Measurements from ENCODE around the gene RIC8B.

Gene RIC8B

GRCh38 chr12:106868982-106869700, 94.7 kb downstream of the RIC8B start:
- no peak for DNase-seq (ENCODE audit: low spot score)

GRCh38 chr12:106870116-106870515, 95.6 kb downstream of the RIC8B start:
- no peak for DNase-seq (ENCODE audit: low spot score)

DNA sequence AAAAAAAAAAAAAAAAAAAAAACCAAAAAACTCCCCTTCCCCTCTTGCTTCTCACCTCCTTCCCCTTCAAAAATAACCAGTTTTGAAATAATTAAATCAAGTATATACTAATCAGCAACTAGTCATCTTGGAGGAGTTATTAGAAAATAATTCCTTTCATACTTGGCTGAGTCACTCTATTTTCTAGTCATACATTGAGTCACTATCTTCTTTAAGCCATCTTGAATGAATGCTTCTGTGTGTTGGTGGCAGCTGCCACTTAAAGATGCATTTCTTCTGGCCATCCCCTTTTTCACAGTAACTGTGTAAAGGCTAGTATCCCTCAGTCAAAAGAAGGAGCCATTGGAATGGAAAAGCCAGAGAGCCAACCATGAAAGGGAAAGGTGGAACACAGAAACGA, 97.0 kb downstream of the RIC8B start:
- no peak for DNase-seq (ENCODE audit: low spot score)

DNA sequence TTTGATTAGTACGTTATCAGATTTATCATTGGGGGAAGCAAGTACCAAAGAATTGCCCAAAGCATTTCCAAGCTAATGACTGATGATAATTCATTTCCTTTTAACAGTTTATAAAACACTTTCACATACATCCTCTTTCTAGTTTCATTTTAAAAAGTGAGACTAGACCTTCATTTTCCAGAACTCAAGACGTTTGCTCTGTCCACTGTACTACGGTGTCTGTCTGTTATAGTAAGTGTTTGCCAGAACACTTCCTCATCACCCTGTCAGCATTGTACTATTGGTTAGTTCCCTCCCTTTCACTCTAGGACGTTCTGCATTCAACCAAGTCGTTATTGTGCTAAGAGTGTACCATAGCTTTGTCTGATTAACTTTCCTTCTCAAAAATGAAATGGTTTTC, 99.5 kb downstream of the RIC8B start:
- no peak for DNase-seq (ENCODE audit: low spot score)

GRCh38 chr12:106878804-106879203, 104.3 kb downstream of the RIC8B start:
- no peak for DNase-seq (ENCODE audit: low spot score)

DNA sequence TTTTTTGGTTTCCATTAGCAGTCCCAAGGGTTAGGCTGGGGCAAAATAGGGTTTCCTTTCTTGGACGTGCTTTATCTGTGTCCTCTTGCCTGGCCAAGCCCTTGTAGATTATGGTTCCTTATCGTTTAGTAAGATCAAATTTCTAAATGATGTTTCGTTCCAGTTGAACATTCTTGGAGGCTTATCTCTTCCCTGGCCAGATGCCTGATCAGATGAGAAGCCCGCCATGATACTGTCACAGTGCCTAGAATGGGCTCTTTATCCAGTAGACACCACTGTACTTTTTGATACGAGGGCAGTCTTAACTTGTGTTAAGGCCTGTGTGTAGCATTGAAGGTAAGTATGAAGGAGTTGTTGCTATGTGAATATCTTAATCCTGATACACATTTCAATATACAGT, 105.1 kb downstream of the RIC8B start:
- no peak for DNase-seq (ENCODE audit: low spot score)

- no peak for DNase-seq (ENCODE audit: low spot score)
These were observed 108.9 kb downstream of the RIC8B start for GRCh38 chr12:106883426-106883825.

DNA sequence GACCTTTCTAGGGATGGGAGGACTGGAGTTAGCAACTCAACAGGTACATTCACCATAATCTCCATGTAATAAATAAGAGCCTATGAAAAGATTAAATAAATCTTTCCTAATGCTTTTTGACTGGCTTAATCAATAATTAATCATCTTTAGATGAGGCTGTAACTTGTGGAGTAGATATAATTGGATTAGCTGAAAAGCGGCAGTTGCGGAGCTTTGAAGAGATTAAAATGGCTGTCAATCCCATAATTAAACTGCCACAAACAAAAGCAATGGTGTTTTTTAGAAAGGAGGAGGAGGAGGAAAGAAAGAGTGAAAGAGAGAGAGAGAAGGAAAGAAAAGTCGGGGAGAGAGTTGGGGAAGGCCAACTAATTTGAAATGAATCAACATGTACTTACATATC, 110.5 kb downstream of the RIC8B start:
- DNase-seq (ENCODE audit: low spot score), result no peak

DNA sequence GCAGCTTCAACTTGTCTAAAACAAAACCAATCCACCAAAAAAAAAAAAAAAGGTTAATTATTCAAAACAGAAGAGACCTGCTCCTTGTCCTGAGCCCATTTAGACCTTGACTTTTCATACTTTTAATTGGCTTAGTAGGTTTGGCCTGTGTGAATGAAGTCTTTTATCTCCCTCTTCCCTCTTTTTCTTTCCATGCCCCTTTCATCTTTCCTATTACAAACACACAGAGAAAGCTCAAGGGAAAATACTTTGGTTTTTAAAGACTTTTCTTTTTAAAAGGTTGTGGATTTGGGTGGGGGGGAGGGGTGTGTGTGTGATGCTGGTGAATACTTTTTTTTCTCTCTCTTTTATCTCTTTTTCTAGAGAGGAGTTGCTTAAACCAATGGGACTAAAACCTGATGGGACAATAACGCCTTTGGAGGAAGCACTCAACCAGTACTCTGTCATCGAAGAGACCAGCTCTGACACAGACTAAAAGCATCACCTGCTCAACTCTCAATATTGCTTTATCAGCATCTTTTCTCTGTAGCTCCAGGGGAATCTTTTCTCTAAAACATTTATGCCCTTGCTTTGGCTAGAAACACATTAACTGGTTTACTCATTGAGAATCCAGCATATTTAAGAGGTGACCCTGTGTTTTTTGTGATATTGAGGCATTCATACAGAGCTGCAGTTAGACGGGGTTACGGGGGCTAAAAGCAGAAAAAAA, 111.2 kb downstream of the RIC8B start:
- no peak for DNase-seq (ENCODE audit: low spot score)

DNA sequence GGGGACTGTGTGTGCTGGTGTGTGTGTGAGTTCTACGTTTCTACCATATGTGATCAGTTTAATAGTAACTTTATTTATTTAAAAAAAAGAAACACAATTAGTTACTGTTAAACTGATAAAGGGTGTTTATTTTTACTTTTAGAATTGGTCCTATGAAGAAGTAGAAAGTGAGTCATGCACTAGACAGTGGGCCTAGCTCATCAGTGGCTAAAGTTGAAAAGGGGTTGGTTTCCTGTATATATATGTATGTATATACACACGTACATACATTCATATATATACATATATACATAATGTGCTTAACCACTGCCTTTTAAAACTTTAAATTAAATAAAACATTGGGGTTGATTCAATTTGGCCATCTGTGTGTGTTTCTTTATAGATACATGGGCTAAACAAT, 112.5 kb downstream of the RIC8B start:
- no peak for DNase-seq (ENCODE audit: low spot score)

DNA sequence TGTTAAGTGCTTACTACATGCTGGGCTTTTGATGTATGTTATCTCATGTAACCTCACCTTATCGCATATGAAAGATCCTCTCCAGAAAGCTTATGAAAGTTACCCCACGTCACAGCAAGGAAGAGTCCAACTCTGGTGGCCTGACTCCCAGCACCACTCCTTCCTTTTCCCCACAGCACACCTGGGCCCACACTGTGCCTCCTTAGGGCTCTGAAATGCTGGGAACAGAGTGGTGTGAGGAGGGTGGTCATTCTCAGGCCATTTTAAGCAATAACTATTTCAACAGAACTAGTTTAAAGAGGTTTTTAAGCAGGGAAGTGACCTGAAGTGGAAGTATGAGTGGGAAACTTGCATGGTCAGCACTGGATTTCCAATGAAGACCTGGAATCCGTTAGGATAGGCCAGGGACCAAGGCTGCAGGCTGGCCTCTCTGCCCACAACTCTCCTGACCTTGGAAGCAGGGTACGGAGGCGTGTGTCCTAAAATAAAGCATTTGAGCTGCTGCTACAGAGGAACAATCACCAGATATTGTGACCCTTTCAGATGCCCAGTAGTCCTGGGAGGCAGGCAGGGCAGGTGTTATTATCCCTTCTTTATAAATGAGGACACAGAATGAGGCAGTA, 114.0 kb downstream of the RIC8B start:
- no peak for DNase-seq (ENCODE audit: low spot score)

DNA sequence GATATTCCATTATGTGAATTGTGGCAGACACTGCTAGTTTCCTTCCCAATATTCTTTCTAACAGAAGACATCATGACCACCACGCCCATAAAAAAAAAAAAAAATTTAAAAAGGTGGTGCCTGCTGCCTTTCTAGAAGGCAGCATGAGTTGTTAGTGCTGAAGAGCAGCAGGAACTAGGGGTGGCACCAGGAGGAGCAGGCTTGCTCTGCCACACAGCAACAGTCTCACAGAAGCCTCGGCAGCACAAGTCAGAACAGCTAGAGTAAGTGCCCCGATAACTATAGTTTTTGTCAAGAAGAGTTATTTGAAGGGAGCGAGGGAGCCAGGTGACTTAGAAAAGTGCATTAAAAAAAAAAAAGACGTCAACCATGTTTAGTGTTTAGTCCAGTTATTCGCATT, 114.8 kb downstream of the RIC8B start:
- no peak for DNase-seq (ENCODE audit: low spot score)

DNA sequence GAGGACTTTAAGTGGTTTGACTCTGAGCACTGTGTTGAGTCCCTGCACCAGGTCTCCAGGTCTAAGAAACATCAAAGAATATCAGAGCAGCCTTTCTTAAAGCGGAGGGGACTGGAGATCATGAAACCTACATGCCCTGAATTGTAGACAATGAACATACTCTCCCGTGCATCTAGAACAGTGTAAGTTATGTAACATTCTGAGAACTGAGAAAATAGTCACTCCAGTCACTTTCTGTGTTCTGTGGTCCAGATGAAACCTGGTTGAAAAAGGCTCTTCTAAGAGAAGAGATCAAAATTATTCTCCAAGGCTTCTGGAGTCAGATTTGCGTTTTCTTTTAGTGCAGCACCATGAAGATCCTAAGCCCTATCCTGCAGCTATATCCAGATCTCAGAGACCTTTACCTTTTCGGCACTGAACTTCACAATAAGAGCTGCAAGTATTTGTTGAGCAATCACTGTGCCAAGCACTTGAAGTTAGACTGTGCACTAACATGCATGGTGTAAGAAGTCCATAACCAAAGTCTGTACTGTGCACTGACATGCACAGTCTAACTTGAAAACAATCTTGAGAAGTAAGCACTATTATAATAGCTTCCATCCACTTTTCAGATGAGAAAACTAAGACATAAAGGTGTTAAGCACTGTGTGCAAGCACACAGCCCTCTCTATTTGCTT, 115.6 kb downstream of the RIC8B start:
- DNase-seq (ENCODE audit: low spot score), result no peak

GRCh38 chr12:106892075-106892474, 117.6 kb downstream of the RIC8B start:
- DNase-seq (ENCODE audit: low spot score), result no peak

- DNase-seq (ENCODE audit: low spot score), result no peak
These were observed 119.0 kb downstream of the RIC8B start for GRCh38 chr12:106893451-106893850.

DNA sequence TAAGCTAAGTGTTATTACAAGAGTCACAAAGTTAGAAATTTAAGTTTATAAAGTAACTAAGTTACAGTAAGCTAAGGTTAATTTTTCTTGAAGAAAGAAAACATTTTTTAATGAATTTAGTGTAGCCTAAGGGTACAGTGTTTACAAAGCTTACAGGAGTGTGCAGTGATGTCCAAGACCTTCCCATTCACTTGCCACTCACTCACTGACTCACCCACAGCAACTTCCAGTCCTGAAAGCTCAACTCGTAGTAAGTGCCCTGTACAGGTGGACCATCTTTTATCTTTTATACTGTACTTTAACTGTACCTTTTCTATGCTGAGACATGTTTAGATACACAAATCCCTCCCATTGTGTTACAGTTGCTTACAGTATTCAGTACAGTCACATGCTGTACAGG, 120.3 kb downstream of the RIC8B start:
- DNase-seq (ENCODE audit: low spot score), result no peak

GRCh38 chr12:106896603-106897002, 122.1 kb downstream of the RIC8B start:
- no peak for DNase-seq (ENCODE audit: low spot score)

DNA sequence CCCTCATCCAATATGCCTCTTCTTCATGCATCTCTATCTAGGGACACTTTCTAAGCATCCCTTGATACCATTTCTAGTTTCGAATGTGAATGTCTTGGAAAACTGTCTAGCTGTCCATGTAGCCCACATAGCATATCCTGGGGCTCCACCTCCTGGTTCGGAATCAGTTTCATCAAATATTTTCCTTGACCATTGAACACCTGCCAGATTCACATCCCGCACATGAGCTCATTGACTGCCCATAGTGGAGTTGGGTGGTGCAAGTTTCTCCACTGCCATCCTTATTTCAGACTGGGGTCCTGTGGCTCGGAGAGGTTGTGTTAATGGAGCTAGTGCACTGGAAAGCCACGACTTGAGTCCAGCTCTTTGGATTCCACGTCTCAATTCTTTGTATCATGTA, 122.6 kb downstream of the RIC8B start:
- DNase-seq (ENCODE audit: low spot score), result no peak

DNA sequence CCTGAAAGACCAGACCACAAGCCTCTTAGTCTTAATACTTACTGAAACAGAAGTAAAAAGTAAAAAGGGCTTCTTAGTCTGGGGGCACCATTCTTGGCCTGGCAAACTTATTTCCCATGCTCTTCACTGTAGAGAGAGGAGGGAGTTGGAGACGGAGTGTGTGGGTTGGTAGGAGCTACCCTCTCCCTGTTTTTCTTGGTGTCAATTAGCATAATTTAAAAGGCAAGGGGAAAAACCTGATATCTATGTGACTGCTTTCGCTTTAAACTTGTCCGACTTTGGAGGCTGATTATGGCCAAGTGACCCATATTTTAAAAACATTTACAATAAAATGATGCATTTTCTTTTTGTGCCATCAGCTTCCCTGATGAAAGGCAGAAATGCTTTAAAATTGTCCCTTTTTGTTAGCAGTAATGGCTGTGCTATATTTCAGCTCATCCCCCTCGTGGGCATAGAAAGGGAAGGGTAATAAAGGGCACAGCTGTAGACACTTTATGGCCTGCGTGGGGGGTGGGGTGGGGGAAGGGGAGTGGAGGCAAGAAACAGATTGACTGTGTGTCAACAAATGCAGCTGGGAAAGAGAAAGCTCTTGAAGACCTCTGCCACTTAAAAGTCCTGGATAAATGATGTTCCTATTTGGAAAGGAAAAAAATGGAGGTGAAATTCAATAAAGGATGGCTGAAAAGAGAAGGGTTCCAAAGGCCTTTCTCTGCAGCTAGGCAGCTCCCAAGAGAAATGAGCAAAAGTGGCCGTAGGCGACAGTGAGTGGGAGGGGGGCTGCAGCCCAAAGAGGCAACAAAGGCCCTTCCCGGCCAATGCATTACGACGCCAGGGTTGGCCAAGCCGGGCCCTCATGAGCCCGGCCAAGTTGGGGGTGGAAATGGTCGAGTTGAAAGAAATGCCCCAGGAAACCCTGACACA, 123.8 kb downstream of the RIC8B start:
- no peak for DNase-seq (ENCODE audit: low spot score)

DNA sequence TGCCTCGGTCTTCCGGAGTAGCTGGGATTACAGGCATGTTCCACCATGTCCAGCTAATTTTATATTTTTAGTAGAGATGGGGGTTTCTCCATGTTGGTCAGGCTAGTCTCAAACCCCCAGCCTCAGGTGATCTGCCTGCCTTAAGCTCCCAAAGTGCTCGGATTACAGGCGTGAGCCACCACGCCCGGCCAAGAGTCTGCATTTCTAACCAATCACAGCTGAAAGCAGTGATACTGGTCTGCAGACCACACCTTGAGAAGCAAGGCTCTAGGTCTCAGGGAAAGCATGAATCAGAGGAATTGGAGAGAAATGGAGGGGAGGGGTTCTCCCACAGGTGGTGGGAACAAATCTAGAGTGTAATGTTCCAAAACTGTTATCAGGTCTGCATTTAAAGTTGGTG, 126.1 kb downstream of the RIC8B start:
- DNase-seq (ENCODE audit: low spot score), result no peak

GRCh38 chr12:106901276-106901675, 126.8 kb downstream of the RIC8B start:
- DNase-seq (ENCODE audit: low spot score), result no peak

DNA sequence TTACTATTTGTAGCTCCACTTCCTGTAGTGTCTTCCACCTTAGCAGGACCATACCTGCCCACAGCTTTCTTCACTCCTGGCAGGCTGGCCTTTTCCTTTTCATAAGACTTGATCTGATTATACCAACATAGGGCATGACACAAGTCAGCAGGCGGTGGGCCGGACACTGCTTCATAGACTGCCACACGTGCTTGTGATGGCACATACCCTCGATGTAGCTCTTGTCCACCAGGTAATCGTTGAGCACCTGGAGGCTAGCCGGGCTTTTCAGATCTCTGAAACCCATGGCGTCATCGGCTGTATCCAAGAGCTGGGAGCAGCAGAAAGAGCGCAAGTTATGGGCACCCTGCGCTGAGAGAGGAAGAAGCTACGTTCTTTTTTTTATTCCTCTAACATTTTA, 127.6 kb downstream of the RIC8B start:
- no peak for DNase-seq (ENCODE audit: low spot score)
